OCI-LY3 (cell line): Measurements from ENCODE around the gene MAST2.

Source experiments
- H2AFZ ChIP-seq: fragments of 200-600, 300-600 bp; shearing (Covaris generic); 2 replicates; pipeline ENCODE4 v1.6.0; 2014; ENCODE audit warnings: antibody characterized with exemption, low read depth, low read length
- H3K27ac ChIP-seq: fragments of 200-600, 300-600 bp; sonication (generic); 2 replicates; pipeline ENCODE4 v1.5.1; 2014; ENCODE audit warnings: mild to moderate bottlenecking, low read length, moderate library complexity, mixed read lengths
- H3K27me3 ChIP-seq: fragments of 200-600, 300-600 bp; sonication (generic); 2 replicates; pipeline ENCODE4 v1.6.1; 2014; ENCODE audit warnings: low read depth, low read length, mixed read lengths
- H3K36me3 ChIP-seq: fragments of 200-600, 300-600 bp; sonication (generic); replicated peaks from 2 replicates; pipeline ENCODE3; 2014; ENCODE audit warnings: low read depth, low read length, mixed read lengths
- H3K4me1 ChIP-seq: fragments of 300-600, 200-600 bp; sonication (generic); 2 replicates; pipeline ENCODE4 v1.6.1; 2014; ENCODE audit warnings: low read length, mixed read lengths
- H3K4me2 ChIP-seq: fragments of 200-600, 300-600 bp; sonication (generic); 2 replicates; pipeline ENCODE4 v1.6.1; 2014; ENCODE audit warnings: low read length, mixed read lengths
- H3K4me3 ChIP-seq: fragments of 300-600, 200-600 bp; sonication (generic); 2 replicates; pipeline ENCODE4 v1.5.1; 2014; ENCODE audit warnings: antibody characterized with exemption, mild to moderate bottlenecking, low read length, moderate library complexity
- H3K79me2 ChIP-seq: fragments of 300-600, 200-600 bp; shearing (Covaris generic); 2 replicates; pipeline ENCODE4 v1.6.1; 2014; ENCODE audit warnings: mild to moderate bottlenecking, low read length, mixed read lengths
- H3K9ac ChIP-seq: fragments of 300-600, 200-600 bp; shearing (Covaris generic); 2 replicates; pipeline ENCODE4 v1.6.0; 2014; ENCODE audit warnings: mild to moderate bottlenecking, low read length, moderate library complexity
- H3K9me3 ChIP-seq: fragments of 200-600, 300-600 bp; shearing (Covaris generic); 2 replicates; pipeline ENCODE4 v1.6.1; 2014; ENCODE audit warnings: low read length, mixed read lengths; ENCODE audit not compliant: insufficient read depth
- H4K20me1 ChIP-seq: fragments of 200-600, 300-600 bp; sonication (generic); 2 replicates; pipeline ENCODE4 v1.6.1; 2016; ENCODE audit warnings: low read length, mixed read lengths; ENCODE audit not compliant: insufficient read depth
- EZH2phosphoT487 ChIP-seq: fragments of 200-600 bp; shearing (Covaris generic); IDR thresholded peaks from 2 replicates; pipeline ENCODE4 v1.6.1; 2018; ENCODE audit warnings: antibody characterized with exemption, mixed run types, low read depth
- TF ChIP-seq, protein P1 (sequence below): fragments of 200-600, 300-600 bp; sonication (generic); IDR thresholded peaks from 2 replicates; pipeline ENCODE4 v1.5.1; 2014; ENCODE audit warnings: antibody characterized with exemption, low read length, low read depth

MAST2 gene

GRCh38 chr1:46003315-46003714 is 199.9 kb downstream of the MAST2 start:
- Histone ChIP-seq H3K36me3 (no peaks in the 10 kb centered on the region), H3K79me2 (no peaks in the 10 kb centered on the region), H3K27ac (no peak overlapping the region), H3K4me1 (no peaks in the 10 kb centered on the region), H3K4me3 (no peak overlapping the region), H2AFZ (no peak overlapping the region), H3K9ac (no peak overlapping the region), H4K20me1 (no peaks in the 10 kb centered on the region), H3K4me2 (no peak overlapping the region), H3K9me3 (no peaks in the 10 kb centered on the region), H3K27me3 (no peaks in the 10 kb centered on the region)
- TF ChIP-seq, protein P1, sequence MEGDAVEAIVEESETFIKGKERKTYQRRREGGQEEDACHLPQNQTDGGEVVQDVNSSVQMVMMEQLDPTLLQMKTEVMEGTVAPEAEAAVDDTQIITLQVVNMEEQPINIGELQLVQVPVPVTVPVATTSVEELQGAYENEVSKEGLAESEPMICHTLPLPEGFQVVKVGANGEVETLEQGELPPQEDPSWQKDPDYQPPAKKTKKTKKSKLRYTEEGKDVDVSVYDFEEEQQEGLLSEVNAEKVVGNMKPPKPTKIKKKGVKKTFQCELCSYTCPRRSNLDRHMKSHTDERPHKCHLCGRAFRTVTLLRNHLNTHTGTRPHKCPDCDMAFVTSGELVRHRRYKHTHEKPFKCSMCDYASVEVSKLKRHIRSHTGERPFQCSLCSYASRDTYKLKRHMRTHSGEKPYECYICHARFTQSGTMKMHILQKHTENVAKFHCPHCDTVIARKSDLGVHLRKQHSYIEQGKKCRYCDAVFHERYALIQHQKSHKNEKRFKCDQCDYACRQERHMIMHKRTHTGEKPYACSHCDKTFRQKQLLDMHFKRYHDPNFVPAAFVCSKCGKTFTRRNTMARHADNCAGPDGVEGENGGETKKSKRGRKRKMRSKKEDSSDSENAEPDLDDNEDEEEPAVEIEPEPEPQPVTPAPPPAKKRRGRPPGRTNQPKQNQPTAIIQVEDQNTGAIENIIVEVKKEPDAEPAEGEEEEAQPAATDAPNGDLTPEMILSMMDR = no peak
- TF ChIP-seq EZH2phosphoT487 = no peak

DNA sequence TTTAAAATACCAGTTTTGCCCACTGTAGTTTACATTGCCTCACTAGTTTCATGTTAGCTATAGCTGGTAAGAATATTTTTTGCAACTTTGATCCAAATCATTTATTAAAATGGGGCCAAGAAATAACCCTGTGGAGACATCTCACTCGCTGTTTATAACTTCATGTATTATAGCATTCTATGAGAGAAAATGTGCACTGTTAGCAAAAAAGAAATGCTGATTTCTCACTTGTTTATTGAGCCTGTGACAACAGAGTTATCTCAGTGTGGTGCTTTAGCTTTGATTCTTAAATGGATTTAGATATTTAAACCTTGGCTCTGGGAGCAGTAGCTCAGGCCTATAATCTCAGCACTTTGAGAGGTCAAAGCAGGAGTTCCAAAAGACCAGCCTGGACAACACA is 201.1 kb downstream of the MAST2 start:
- Histone ChIP-seq H3K4me2 (no peak overlapping the region), H4K20me1 (no peaks in the 10 kb centered on the region), H3K9ac (no peak overlapping the region), H3K4me3 (no peak overlapping the region), H3K36me3 (no peaks in the 10 kb centered on the region), H3K27me3 (no peaks in the 10 kb centered on the region), H3K27ac (no peak overlapping the region), H3K4me1 (no peaks in the 10 kb centered on the region), H3K9me3 (no peaks in the 10 kb centered on the region), H3K79me2 (no peaks in the 10 kb centered on the region), H2AFZ (no peak overlapping the region)
- TF ChIP-seq EZH2phosphoT487 = no peak
- TF ChIP-seq, protein P1 = no peak

- no peaks in the 10 kb centered on the region for H3K27me3 ChIP-seq
- H3K9me3 ChIP-seq = no peaks in the 10 kb centered on the region
- TF ChIP-seq, protein P1 = no peak
- TF ChIP-seq EZH2phosphoT487 = no peak
- no peaks in the 10 kb centered on the region for H3K36me3 ChIP-seq
- H2AFZ ChIP-seq = no peak overlapping the region
- H3K79me2 ChIP-seq = no peaks in the 10 kb centered on the region
- no peaks in the 10 kb centered on the region for H4K20me1 ChIP-seq
- H3K4me1 ChIP-seq = no peaks in the 10 kb centered on the region
- no peak overlapping the region for H3K4me2 ChIP-seq
- H3K4me3 ChIP-seq = no peak overlapping the region
- H3K27ac ChIP-seq = no peak overlapping the region
- H3K9ac ChIP-seq = no peak overlapping the region
These were observed 202.2 kb downstream of the MAST2 start for GRCh38 chr1:46005594-46005993.

- no peak overlapping the region for H3K4me2 ChIP-seq
- H3K36me3 ChIP-seq = no peaks in the 10 kb centered on the region
- H3K9me3 ChIP-seq = no peaks in the 10 kb centered on the region
- H3K79me2 ChIP-seq = no peaks in the 10 kb centered on the region
- H3K4me3 ChIP-seq = no peak overlapping the region
- no peaks in the 10 kb centered on the region for H4K20me1 ChIP-seq
- TF ChIP-seq, protein P1 = no peak
- no peak for TF ChIP-seq EZH2phosphoT487
- H3K4me1 ChIP-seq = no peaks in the 10 kb centered on the region
- H2AFZ ChIP-seq = no peak overlapping the region
- H3K27me3 ChIP-seq = no peaks in the 10 kb centered on the region
- no peak overlapping the region for H3K27ac ChIP-seq
- no peak overlapping the region for H3K9ac ChIP-seq
These were observed 205.2 kb downstream of the MAST2 start for GRCh38 chr1:46008585-46008984.
